ENCODE data around the gene ZSCAN29. TPM values are rescaled to one million over a fixed set of nuclear protein-coding genes. Genes with fewer than 3 reads are reported as not detected.

The ZSCAN29 gene
- total RNA-seq (2016; rRNA removed; fragmentation: Illumina TruSeq; extraction: Trizol): 25.1 and 27.4 TPM in 2 replicates
- 4.5 and 4.8 TPM in 2 replicates for total RNA-seq (2016; cell fraction: cytosol; rRNA removed; fragmentation: Illumina TruSeq; extraction: Trizol; ENCODE audit: low read depth)
- total RNA-seq (2016; cell fraction: insoluble cytoplasmic fraction; rRNA removed; fragmentation: Illumina TruSeq; extraction: Trizol): 22.2 and 27.8 TPM in 2 replicates
- 14.1 and 14.5 TPM in 2 replicates for total RNA-seq (2016; cell fraction: membrane; rRNA removed; fragmentation: Illumina TruSeq; extraction: Trizol)
- 28.4 and 30.2 TPM in 2 replicates for total RNA-seq (2016; cell fraction: nucleus; rRNA removed; fragmentation: Illumina TruSeq; extraction: Trizol)
- 8.3 and 10.6 TPM in 2 replicates for polyA plus RNA-seq (2011; rRNA removed)
- polyA plus RNA-seq (2011; cell fraction: cytosol; rRNA removed): 5.1 TPM in 2 replicates
- polyA plus RNA-seq (2011; cell fraction: nucleus; rRNA removed): 17.8 and 24.3 TPM in 2 replicates
- polyA plus RNA-seq (2012): 11.3 and 13.3 TPM in 2 replicates
- polyA plus RNA-seq (2016; cell fraction: cytosol; fragmentation: Illumina TruSeq; extraction: Trizol; ENCODE audit: low read depth): 0.95 and 1.2 TPM in 2 replicates
- polyA plus RNA-seq (2016; cell fraction: insoluble cytoplasmic fraction; fragmentation: Illumina TruSeq; extraction: Trizol; ENCODE audit: low read depth): 13.8 and 14.3 TPM in 2 replicates
- 3.3 and 4.1 TPM in 2 replicates for polyA plus RNA-seq (2016; cell fraction: membrane; fragmentation: Illumina TruSeq; extraction: Trizol; ENCODE audit: low read depth)
- polyA plus RNA-seq (2016; cell fraction: nucleus; fragmentation: Illumina TruSeq; extraction: Trizol; ENCODE audit: insufficient read depth, low read depth): 42.1 and 49.5 TPM in 2 replicates
- polyA minus RNA-seq (2011; rRNA and poly(A)+ RNA removed; ENCODE audit: low replicate concordance): 11.8 and 17.6 TPM in 2 replicates
- polyA minus RNA-seq (2011; cell fraction: cytosol; rRNA and poly(A)+ RNA removed): 8.3 and 10.3 TPM in 2 replicates
- polyA minus RNA-seq (2011; cell fraction: nucleus; rRNA and poly(A)+ RNA removed): 18.5 and 23.0 TPM in 2 replicates
- percentile 83 among the genes with signal in this experiment for Bru-seq, nascent RNA
- percentile 91 among the genes with signal in this experiment for BruChase-seq, experiment 1, labeled RNA remaining after a 6-hour chase
- BruChase-seq, experiment 2, labeled RNA remaining after a 2-hour chase: percentile 93 among the genes with signal in this experiment
- long read RNA-seq, experiment 1, partial matches to known transcripts: 1 of 2 reads
- long read RNA-seq, experiment 1, other reads (novel, unspliced or antisense): 1 of 2 reads
- long read RNA-seq, experiment 2, partial matches to known transcripts: 5 of 14 reads
- long read RNA-seq, experiment 2, other reads (novel, unspliced or antisense): 9 of 14 reads

GRCh38 chr15:43370975-43371974 is at the start of gene ZSCAN29, which contains the start of gene TUBGCP4:
TSS of gene ZSCAN29 (minus strand) at chr15:43371043. CDS start at chr15:43369913, 1,130 bp downstream.
TSS of gene TUBGCP4 (plus strand) at chr15:43371101. CDS start at chr15:43371355, 254 bp downstream.
- Histone ChIP-seq H3K9ac (ENCODE audit: insufficient read depth, low read depth, low read length) (peak within 1 kb of the TSS; percentile 90), H3K79me2 (ENCODE audit: insufficient read depth, low read length) (peaks cover 42% of the 10 kb centered on the region), H3K4me3 (replicated peaks in 1 of 3; ENCODE audit: insufficient read depth in 1 of 3, low read depth in 2 of 3, low read length in 3 of 3) (peak within 1 kb of the TSS; percentile 86 to 98 (median 91)), H3K27me3 (ENCODE audit: control insufficient read depth in 1 of 2, insufficient read depth in 2 of 2, low read length in 2 of 2) (no peaks in the 10 kb centered on the region; a peak in 1 of 5 replicates), H3K36me3 (replicated peaks in 1 of 2; ENCODE audit: control insufficient read depth in 1 of 2, insufficient read depth in 2 of 2, low read length in 2 of 2) (peaks cover 0 to 14% of the 10 kb centered on the region in 2 experiments; a peak in 3 of 5 replicates), H3K27ac (ENCODE audit: extremely low read length, insufficient read depth, low read length) (peak within 1 kb of the TSS; percentile 94), H3K4me2 (ENCODE audit: low read depth, low read length) (peak within 1 kb of the TSS; percentile 98), H3K9me3 (ENCODE audit: low read length) (no peaks in the 10 kb centered on the region), H3K4me1 (ENCODE audit: insufficient read depth, low read length) (peaks cover 47% of the 10 kb centered on the region), H4K20me1 (ENCODE audit: insufficient read depth, low read length) (peaks cover 7% of the 10 kb centered on the region; the same call in 1 of the 2 replicates), H2AFZ (ENCODE audit: low read length) (peak within 1 kb of the TSS; percentile 77)
- DNase-seq (ENCODE audit: low spot score) (peak; percentile 83), ATAC-seq (peak; percentile 93), FAIRE-seq (peak; percentile 84)
- BruUV-seq (replicated peaks): TSS peak; percentile 56
- intact Hi-C loops (cut with micrococcal nuclease; ENCODE audit: unreplicated experiment) (no loop called here), in situ Hi-C loops (cut with HindIII; ENCODE audit: extremely low pct_ligation_motif_present, low pct_unique_long_range_greater_than_20kb) (no loop called here)
- CTCF ChIA-PET (ENCODE audit: low intra/inter-chr PET ratio, low total read pairs): no interaction called here
- POLR2A ChIA-PET: interaction anchor here (0.8 to 1.8 kb wide), 7 partner anchors 10 to 406 kb away, joined by 3 to 16 read pairs (median 3); no protein-coding TSS in a partner anchor
- under 1% methylated on average over 11 of the region's 66 CpGs for WGBS (ENCODE audit: low lambda C conversion rate)
- peak; percentile 69 for TF ChIP-seq ZMYM4 (CRISPR knock-in tag; IDR thresholded peaks at IDR 0.05)
- TF ChIP-seq AHDC1 (CRISPR knock-in tag; IDR thresholded peaks at IDR 0.05; ENCODE audit: borderline replicate concordance): 0 out of 2 replicates have a peak, but pooled peaks have one; percentile 34
- no peak; the same call in 1 of the 2 replicates for TF ChIP-seq TGIF2 (CRISPR knock-in tag; IDR thresholded peaks at IDR 0.05)
- peak; percentile 77; the same call in 1 of the 2 replicates for TF ChIP-seq ARHGAP35 (CRISPR knock-in tag; IDR thresholded peaks at IDR 0.05; ENCODE audit: borderline replicate concordance)
- TF ChIP-seq RXRB (CRISPR knock-in tag; IDR thresholded peaks at IDR 0.05; ENCODE audit: borderline replicate concordance): no peak
- TF ChIP-seq FOSL2 (CRISPR knock-in tag; IDR thresholded peaks at IDR 0.05): 0 out of 2 replicates have a peak, but pooled peaks have one; percentile 5
- TF ChIP-seq ZNF503 (CRISPR knock-in tag; IDR thresholded peaks at IDR 0.05): 0 out of 2 replicates have a peak, but pooled peaks have one; percentile 59
- TF ChIP-seq IKZF4 (CRISPR knock-in tag; IDR thresholded peaks at IDR 0.05; ENCODE audit: borderline replicate concordance, low read depth, not compliant biosample characterization): no peak

Measured in HepG2 (cell line).